A549 (cell line): ENCODE results near the gene BANF2. TPM values are rescaled to one million over a fixed set of nuclear protein-coding genes. Genes with fewer than 3 reads are reported as not detected.

ENCODE experiments used
- ATAC-seq, 2 experiments: fragments of 200-7000 bp in 1 of 2; fragments of >200 bp in 1 of 2; cut with Nextera tagmentation in 1 of 2; cut with Tn5 transposase in 1 of 2; 3 replicates each; pipeline versions ENCODE4 v1.8.0 to v1.9.1; 2018 to 2020; ENCODE audit warnings: mild to moderate bottlenecking in 1 of 2, moderate library complexity in 1 of 2
- CTCF ChIA-PET: fragments of 300-600 bp; sonication (Branson Sonifier 250); formaldehyde crosslinking; extraction: SDS; loops from one replicate; lab custom pipeline; 2021; ENCODE audit warnings: antibody characterized with exemption, inconsistent platforms; lab: Yijun Ruan, JAX
- POLR2A ChIA-PET: fragments of 350-600 bp; formaldehyde crosslinking; extraction: SDS; loops from one replicate; lab custom pipeline; 2021; ENCODE audit warnings: antibody characterized with exemption, inconsistent platforms; lab: Yijun Ruan, JAX
- DNase-seq, 2 experiments: peaks; one replicate each; pipeline versions ENCODE4 v3.0.0 to v3.0.0-alpha.2; 2011 to 2016; ENCODE audit warnings: low read depth in 1 of 2, low spot score in 1 of 2
- FAIRE-seq: peaks from 2 replicates; lab custom pipeline; 2011; peaks lifted over from hg19 to GRCh38; lab: Jason Lieb, UNC
- H3K27ac ChIP-seq, 2 experiments: fragments of >200 bp; sonication (Bioruptor Twin); formaldehyde crosslinking; 3 replicates each; pipeline ENCODE4 v1.5.1; 2016 to 2017
- H3K4me1 ChIP-seq: fragments of >200 bp; sonication (Bioruptor Twin); formaldehyde crosslinking; 3 replicates; pipeline ENCODE4 v1.6.1; 2016
- H3K4me2 ChIP-seq: fragments of >200 bp; sonication (Bioruptor Twin); formaldehyde crosslinking; 3 replicates; pipeline ENCODE4 v1.6.1; 2016
- H3K4me3 ChIP-seq: fragments of >200 bp; sonication (Bioruptor Twin); formaldehyde crosslinking; 3 replicates; pipeline ENCODE4 v1.5.1; 2016
- H3K9me3 ChIP-seq: fragments of >200 bp; sonication (Bioruptor Twin); formaldehyde crosslinking; 3 replicates; pipeline ENCODE4 v1.6.1; 2016
- CEBPB ChIP-seq, 2 experiments: fragments of >200 bp in 1 of 2; sonication (Bioruptor Twin) in 1 of 2; formaldehyde crosslinking in 1 of 2; IDR thresholded peaks; 2 replicates each; pipeline ENCODE4 v1.6.1; 2012 to 2016
- CHD4 ChIP-seq: fragments of 200-600 bp; sonication (generic); IDR thresholded peaks from 2 replicates; pipeline ENCODE4 v1.6.1; 2016; ENCODE audit warnings: antibody characterized with exemption, mild to moderate bottlenecking, borderline replicate concordance
- EHF ChIP-seq: fragments of 250-450 bp; sonication (Bioruptor Pico); IDR thresholded peaks from 2 replicates; pipeline ENCODE4 v1.5.0; 2020; ENCODE audit warnings: mild to moderate bottlenecking
- ESRRA ChIP-seq: fragments of 150-350 bp; IDR thresholded peaks from 2 replicates; pipeline ENCODE4 v1.6.1; 2014; ENCODE audit warnings: mild to moderate bottlenecking, low read length, borderline replicate concordance
- FOSB ChIP-seq: fragments of 250-450 bp; sonication (Bioruptor Pico); IDR thresholded peaks from 2 replicates; pipeline ENCODE4 v1.5.0; 2020; ENCODE audit warnings: mild to moderate bottlenecking, moderate library complexity
- FOSL2 ChIP-seq, 2 experiments: fragments of 450-650 bp in 1 of 2; fragments of >200 bp in 1 of 2; sonication (Bioruptor Twin) in 1 of 2; formaldehyde crosslinking; IDR thresholded peaks; 2 replicates each; pipeline versions ENCODE4 v1.5.0 to v1.6.1; 2016 to 2020; ENCODE audit warnings: mild to moderate bottlenecking in 1 of 2, moderate library complexity in 1 of 2
- HDAC2 ChIP-seq: fragments of 200-600 bp; sonication (generic); IDR thresholded peaks from 2 replicates; pipeline ENCODE4 v1.6.1; 2016
- HEYL ChIP-seq: fragments of 250-450 bp; sonication (Bioruptor Pico); IDR thresholded peaks from 2 replicates; pipeline ENCODE4 v1.8.0; 2021; ENCODE audit warnings: mild to moderate bottlenecking, moderate library complexity
- HOXA7 ChIP-seq: fragments of 250-450 bp; sonication (Bioruptor Pico); IDR thresholded peaks from 2 replicates; pipeline ENCODE4 v1.5.0; 2020; ENCODE audit warnings: mild to moderate bottlenecking, moderate library complexity
- JUN ChIP-seq, 2 experiments: fragments of >200 bp; sonication (Bioruptor Twin); formaldehyde crosslinking; IDR thresholded peaks; 2 replicates in 1 of 2; 3 replicates in 1 of 2; pipeline ENCODE4 v1.6.1; 2016 to 2017
- JUNB ChIP-seq: fragments of >200 bp; sonication (Bioruptor Twin); formaldehyde crosslinking; IDR thresholded peaks from 2 replicates; pipeline ENCODE4 v1.6.1; 2016
- KDM5A ChIP-seq: fragments of 200-600 bp; sonication (generic); IDR thresholded peaks from 2 replicates; pipeline ENCODE4 v1.6.1; 2016; ENCODE audit warnings: antibody characterized with exemption, mild to moderate bottlenecking
- MAZ ChIP-seq: fragments of 150-350 bp; IDR thresholded peaks from 2 replicates; pipeline ENCODE4 v1.6.1; 2014; ENCODE audit warnings: antibody characterized with exemption, low read depth, low read length, borderline replicate concordance
- MYC ChIP-seq: IDR thresholded peaks from 2 replicates; pipeline ENCODE4 v1.6.1; 2012; ENCODE audit warnings: mild to moderate bottlenecking, inconsistent platforms, low read length, improper control_type of control experiment, borderline replicate concordance
- NPAS2 ChIP-seq: fragments of 250-450 bp; sonication (Bioruptor Pico); IDR thresholded peaks from 2 replicates; pipeline ENCODE4 v1.8.0; 2022; ENCODE audit warnings: mild to moderate bottlenecking, moderate library complexity, borderline replicate concordance
- PHF8 ChIP-seq: fragments of 200-600 bp; sonication (generic); IDR thresholded peaks from 2 replicates; pipeline ENCODE4 v1.6.1; 2016; ENCODE audit warnings: low read depth, mild to moderate bottlenecking, antibody characterized with exemption, moderate library complexity, borderline replicate concordance
- RCOR1 ChIP-seq: fragments of 150-350 bp; IDR thresholded peaks from 2 replicates; pipeline ENCODE4 v1.6.1; 2014; ENCODE audit warnings: antibody characterized with exemption, low read length, low read depth
- RFX5 ChIP-seq: fragments of 450-650 bp; IDR thresholded peaks from 2 replicates; pipeline ENCODE4 v1.7.1; 2014; ENCODE audit warnings: antibody characterized with exemption, mild to moderate bottlenecking, moderate library complexity
- RNF2 ChIP-seq: fragments of 200-600 bp; sonication (generic); IDR thresholded peaks from 2 replicates; pipeline ENCODE4 v1.6.1; 2016; ENCODE audit warnings: low read depth, mild to moderate bottlenecking, antibody characterized with exemption, moderate library complexity, borderline replicate concordance
- SREBF2 ChIP-seq: fragments of 450-650 bp; IDR thresholded peaks from 2 replicates; pipeline ENCODE4 v1.6.1; 2014; ENCODE audit warnings: mild to moderate bottlenecking, moderate library complexity
- WGBS: methylation state at CpG from one replicate; pipeline ENCODE4 v1.1.6; 2017; ENCODE audit errors: missing lambda C conversion rate; 5-methylcytosine and 5-hydroxymethylcytosine counted together
- polyA plus RNA-seq, 4 experiments: library from polyadenylated mRNA; depleted of rRNA in 3 of 4; stranded (reverse); fragments of >200 nt; fragmentation: RNase III in 1 of 4; extraction: RNeasy Plus Mini Kit Qiagen cat#74134 plus additional on column Dnase treatment in 1 of 4; gene quantifications; 2 replicates in 3 of 4; 3 replicates in 1 of 4; pipeline ENCODE4 v1.2.3, GENCODE V29; 2011 to 2017
- TF ChIP-seq, protein P1 (sequence below): fragments of 250-450 bp; sonication (Bioruptor Pico); IDR thresholded peaks from 2 replicates; pipeline ENCODE4 v1.5.0; 2020; ENCODE audit warnings: low read depth, mild to moderate bottlenecking, moderate library complexity
- TF ChIP-seq, protein P2 (sequence below): fragments of 150-350 bp; IDR thresholded peaks from 2 replicates; pipeline ENCODE4 v1.6.1; 2014; ENCODE audit warnings: low read depth, mild to moderate bottlenecking, low read length
- TF ChIP-seq, protein P3 (sequence below): fragments of 200-600 bp; sonication (generic); IDR thresholded peaks from 2 replicates; pipeline ENCODE4 v1.6.1; 2016; ENCODE audit warnings: antibody characterized with exemption, mild to moderate bottlenecking, moderate library complexity
- TF ChIP-seq, protein P4 (sequence below): IDR thresholded peaks from 2 replicates; pipeline ENCODE4 v1.6.1; 2012; ENCODE audit warnings: low read depth, borderline replicate concordance
- TF ChIP-seq, protein P5 (sequence below): fragments of >200 bp; sonication (Bioruptor Twin); formaldehyde crosslinking; IDR thresholded peaks from 3 replicates; pipeline ENCODE4 v1.5.1; 2016

The BANF2 gene
- polyA plus RNA-seq, 2 of the 4 experiments (the other 2 are of a cell fraction) = not detected

DNA sequence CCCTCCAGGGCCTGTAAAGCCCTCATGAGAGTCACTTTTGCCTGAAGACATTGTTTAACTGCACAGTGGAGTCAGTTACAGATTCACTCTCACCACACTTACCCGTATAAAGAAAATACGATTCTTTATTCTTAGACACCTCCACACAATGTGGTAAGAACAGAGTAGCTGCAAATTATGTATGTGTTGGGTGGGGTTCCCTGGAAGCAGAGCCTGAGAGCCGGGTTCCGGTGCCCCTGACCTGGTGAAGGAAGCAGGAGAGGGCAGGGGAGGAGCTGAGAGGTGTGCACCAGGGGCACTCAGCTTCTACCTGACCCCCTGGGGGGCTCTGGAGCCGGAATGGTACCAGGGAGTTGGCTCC lies 11.5 kb downstream of the BANF2 start:
- TF ChIP-seq JUNB (no peak), NPAS2 (no peak), FOSB (CRISPR knock-in tag) (no peak), MAZ (no peak), RCOR1 (no peak), HDAC2 (no peak), CHD4 (no peak), FOSL2 (IDR thresholded peaks at IDR 0.05) (no peak), FOSL2 (CRISPR knock-in tag; IDR thresholded peaks at IDR 0.05) (no peak)
- TF ChIP-seq, protein P1, sequence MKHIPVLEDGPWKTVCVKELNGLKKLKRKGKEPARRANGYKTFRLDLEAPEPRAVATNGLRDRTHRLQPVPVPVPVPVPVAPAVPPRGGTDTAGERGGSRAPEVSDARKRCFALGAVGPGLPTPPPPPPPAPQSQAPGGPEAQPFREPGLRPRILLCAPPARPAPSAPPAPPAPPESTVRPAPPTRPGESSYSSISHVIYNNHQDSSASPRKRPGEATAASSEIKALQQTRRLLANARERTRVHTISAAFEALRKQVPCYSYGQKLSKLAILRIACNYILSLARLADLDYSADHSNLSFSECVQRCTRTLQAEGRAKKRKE (CRISPR knock-in tag) = no peak
- ChIA-PET POLR2A (no interaction called here), CTCF (interaction anchor here (2.7 kb wide), 1 partner anchor 10 kb away, joined by 11 read pairs; the partner anchor contains the start of gene BANF2)
- H3K27ac ChIP-seq = no peak overlapping the region
- 67% methylated on average over 5 of the region's 5 CpGs for WGBS
- 0 out of 3 replicates have a peak, but pooled peaks cover 4% of the 10 kb centered on the region for H3K4me1 ChIP-seq
- H3K4me3 ChIP-seq = no peak overlapping the region
- DNase-seq = no peak
- no peak overlapping the region for H3K4me2 ChIP-seq
- no peak for ATAC-seq
- no peak for FAIRE-seq
- no peaks in the 10 kb centered on the region for H3K9me3 ChIP-seq

DNA sequence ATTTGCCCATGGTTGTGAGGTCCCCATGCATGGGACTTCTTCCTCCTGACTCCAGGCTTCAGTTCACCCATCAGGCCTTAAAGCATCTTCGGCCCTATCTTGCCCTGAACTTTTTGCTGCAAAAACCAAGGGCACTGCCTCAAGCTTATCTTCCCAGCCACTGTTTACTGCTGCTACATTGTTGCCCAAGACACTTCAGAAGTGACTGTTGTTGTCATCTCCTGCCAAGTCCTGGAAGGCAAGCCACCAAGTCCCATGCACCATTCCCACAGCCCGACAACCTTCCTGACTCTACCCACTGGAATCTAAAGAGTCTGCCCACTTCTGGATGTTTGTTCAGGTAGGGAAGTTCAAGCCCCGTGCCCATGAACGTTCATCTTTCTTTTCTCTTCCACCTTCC lies 12.4 kb downstream of the BANF2 start:
- ChIA-PET CTCF (no interaction called here), POLR2A (no interaction called here)
- 73% methylated on average over 4 of the region's 4 CpGs for WGBS
- no peak overlapping the region for H3K4me2 ChIP-seq
- no peak overlapping the region for H3K27ac ChIP-seq
- TF ChIP-seq KDM5A (no peak), RFX5 (no peak)
- FAIRE-seq (no peak), ATAC-seq (no peak), DNase-seq (no peak)
- 0 out of 3 replicates have a peak, but pooled peaks cover 4% of the 10 kb centered on the region for H3K4me1 ChIP-seq
- H3K4me3 ChIP-seq = no peak overlapping the region
- H3K9me3 ChIP-seq = no peaks in the 10 kb centered on the region

DNA sequence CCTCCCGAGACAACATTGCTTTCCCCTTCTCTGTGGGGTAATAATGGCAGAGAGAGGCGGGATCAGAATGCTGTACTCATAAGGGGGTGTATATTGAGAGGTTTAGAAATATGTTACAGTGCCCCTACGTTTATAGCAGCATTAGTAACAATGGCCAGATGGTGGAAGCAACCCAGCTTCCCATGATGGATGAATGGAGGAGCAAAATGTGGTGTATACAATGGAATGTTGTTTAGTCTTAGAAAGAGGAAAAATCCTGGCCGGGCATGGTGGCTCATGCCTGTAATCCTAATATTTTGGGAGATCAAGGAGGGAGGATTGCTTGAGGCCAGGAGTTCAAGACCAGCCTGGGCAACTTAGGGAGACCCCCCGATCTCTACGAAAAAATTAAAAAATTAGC lies 12.9 kb downstream of the BANF2 start:
- no peak overlapping the region for H3K27ac ChIP-seq
- H3K4me2 ChIP-seq = no peak overlapping the region
- DNase-seq (no peak), ATAC-seq (no peak), FAIRE-seq (no peak)
- H3K4me3 ChIP-seq = no peak overlapping the region
- ChIA-PET CTCF (no interaction called here), POLR2A (no interaction called here)
- no peaks in the 10 kb centered on the region for H3K9me3 ChIP-seq
- H3K4me1 ChIP-seq = 0 out of 3 replicates have a peak, but pooled peaks cover 4% of the 10 kb centered on the region
- 60% methylated on average over 6 of the region's 6 CpGs for WGBS
- TF ChIP-seq, protein P2, sequence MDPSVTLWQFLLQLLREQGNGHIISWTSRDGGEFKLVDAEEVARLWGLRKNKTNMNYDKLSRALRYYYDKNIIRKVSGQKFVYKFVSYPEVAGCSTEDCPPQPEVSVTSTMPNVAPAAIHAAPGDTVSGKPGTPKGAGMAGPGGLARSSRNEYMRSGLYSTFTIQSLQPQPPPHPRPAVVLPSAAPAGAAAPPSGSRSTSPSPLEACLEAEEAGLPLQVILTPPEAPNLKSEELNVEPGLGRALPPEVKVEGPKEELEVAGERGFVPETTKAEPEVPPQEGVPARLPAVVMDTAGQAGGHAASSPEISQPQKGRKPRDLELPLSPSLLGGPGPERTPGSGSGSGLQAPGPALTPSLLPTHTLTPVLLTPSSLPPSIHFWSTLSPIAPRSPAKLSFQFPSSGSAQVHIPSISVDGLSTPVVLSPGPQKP = no peak
- no peak for TF ChIP-seq RNF2
- no peak for TF ChIP-seq PHF8
- TF ChIP-seq ESRRA = no peak
- no peak for TF ChIP-seq CEBPB (IDR thresholded peaks at IDR 0.05)
- TF ChIP-seq, protein P3, sequence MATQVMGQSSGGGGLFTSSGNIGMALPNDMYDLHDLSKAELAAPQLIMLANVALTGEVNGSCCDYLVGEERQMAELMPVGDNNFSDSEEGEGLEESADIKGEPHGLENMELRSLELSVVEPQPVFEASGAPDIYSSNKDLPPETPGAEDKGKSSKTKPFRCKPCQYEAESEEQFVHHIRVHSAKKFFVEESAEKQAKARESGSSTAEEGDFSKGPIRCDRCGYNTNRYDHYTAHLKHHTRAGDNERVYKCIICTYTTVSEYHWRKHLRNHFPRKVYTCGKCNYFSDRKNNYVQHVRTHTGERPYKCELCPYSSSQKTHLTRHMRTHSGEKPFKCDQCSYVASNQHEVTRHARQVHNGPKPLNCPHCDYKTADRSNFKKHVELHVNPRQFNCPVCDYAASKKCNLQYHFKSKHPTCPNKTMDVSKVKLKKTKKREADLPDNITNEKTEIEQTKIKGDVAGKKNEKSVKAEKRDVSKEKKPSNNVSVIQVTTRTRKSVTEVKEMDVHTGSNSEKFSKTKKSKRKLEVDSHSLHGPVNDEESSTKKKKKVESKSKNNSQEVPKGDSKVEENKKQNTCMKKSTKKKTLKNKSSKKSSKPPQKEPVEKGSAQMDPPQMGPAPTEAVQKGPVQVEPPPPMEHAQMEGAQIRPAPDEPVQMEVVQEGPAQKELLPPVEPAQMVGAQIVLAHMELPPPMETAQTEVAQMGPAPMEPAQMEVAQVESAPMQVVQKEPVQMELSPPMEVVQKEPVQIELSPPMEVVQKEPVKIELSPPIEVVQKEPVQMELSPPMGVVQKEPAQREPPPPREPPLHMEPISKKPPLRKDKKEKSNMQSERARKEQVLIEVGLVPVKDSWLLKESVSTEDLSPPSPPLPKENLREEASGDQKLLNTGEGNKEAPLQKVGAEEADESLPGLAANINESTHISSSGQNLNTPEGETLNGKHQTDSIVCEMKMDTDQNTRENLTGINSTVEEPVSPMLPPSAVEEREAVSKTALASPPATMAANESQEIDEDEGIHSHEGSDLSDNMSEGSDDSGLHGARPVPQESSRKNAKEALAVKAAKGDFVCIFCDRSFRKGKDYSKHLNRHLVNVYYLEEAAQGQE = no peak
- TF ChIP-seq SREBF2 = no peak
- TF ChIP-seq, protein P4, sequence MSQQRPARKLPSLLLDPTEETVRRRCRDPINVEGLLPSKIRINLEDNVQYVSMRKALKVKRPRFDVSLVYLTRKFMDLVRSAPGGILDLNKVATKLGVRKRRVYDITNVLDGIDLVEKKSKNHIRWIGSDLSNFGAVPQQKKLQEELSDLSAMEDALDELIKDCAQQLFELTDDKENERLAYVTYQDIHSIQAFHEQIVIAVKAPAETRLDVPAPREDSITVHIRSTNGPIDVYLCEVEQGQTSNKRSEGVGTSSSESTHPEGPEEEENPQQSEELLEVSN = no peak
- TF ChIP-seq EHF (CRISPR knock-in tag) = no peak
- no peak for TF ChIP-seq HOXA7 (CRISPR knock-in tag)
- TF ChIP-seq, protein P5, sequence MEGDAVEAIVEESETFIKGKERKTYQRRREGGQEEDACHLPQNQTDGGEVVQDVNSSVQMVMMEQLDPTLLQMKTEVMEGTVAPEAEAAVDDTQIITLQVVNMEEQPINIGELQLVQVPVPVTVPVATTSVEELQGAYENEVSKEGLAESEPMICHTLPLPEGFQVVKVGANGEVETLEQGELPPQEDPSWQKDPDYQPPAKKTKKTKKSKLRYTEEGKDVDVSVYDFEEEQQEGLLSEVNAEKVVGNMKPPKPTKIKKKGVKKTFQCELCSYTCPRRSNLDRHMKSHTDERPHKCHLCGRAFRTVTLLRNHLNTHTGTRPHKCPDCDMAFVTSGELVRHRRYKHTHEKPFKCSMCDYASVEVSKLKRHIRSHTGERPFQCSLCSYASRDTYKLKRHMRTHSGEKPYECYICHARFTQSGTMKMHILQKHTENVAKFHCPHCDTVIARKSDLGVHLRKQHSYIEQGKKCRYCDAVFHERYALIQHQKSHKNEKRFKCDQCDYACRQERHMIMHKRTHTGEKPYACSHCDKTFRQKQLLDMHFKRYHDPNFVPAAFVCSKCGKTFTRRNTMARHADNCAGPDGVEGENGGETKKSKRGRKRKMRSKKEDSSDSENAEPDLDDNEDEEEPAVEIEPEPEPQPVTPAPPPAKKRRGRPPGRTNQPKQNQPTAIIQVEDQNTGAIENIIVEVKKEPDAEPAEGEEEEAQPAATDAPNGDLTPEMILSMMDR = no peak
- no peak for TF ChIP-seq HDAC2
- no peak for TF ChIP-seq HEYL (CRISPR knock-in tag)
- TF ChIP-seq MYC = no peak
- TF ChIP-seq JUNB = no peak
- TF ChIP-seq JUN (IDR thresholded peaks at IDR 0.05) = no peak
- no peak for TF ChIP-seq KDM5A
